Left lobe of liver (tissue), 2 donors: ENCODE measurements around the gene ANTXR1. TPM values are rescaled to one million over a fixed set of nuclear protein-coding genes. Genes with fewer than 3 reads are reported as not detected.

Experiments
- ATAC-seq: fragments of 200-7000 bp; cut with Tn5 transposase; one replicate; pipeline ENCODE4 v1.9.1; 2020; ENCODE audit warnings: mild to moderate bottlenecking, moderate library complexity
- DNase-seq: peaks from one replicate; pipeline ENCODE4 v3.0.0-alpha.2; 2020; ENCODE audit warnings: low spot score
- total RNA-seq: library from RNA; stranded (reverse); gene quantifications from one replicate; pipeline ENCODE4 v1.2.1, GENCODE V29; 2021
- donor health status: DM: no; HTN: no; CAD: no; lungs with moderate emphysema.
- donor health status: DM: no; HTN: yes; CAD: no.

ANTXR1 gene
- total RNA-seq, 1 donor from 2014 or later = 2.2 TPM

DNA sequence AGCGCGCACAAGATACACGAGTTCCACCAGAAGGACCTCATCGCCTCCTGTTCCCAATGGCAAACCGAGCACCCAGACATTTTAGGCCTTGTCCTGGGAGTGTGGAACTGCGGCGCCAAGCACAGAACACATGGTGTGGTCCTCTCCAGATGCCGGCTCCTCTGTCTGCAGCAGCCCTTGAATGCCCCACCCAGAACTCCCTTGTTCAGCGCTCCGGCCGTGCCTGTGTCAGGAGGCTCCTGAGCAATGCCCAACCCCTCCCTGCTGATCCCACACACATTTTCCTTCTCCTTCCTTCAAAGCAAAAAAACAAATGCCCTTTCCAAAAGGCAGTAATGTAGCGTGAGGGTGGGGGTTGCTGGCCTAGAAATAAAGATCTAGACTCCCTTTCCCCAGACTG is 284.2 kb downstream of the ANTXR1 start:
- no peak for ATAC-seq

DNA sequence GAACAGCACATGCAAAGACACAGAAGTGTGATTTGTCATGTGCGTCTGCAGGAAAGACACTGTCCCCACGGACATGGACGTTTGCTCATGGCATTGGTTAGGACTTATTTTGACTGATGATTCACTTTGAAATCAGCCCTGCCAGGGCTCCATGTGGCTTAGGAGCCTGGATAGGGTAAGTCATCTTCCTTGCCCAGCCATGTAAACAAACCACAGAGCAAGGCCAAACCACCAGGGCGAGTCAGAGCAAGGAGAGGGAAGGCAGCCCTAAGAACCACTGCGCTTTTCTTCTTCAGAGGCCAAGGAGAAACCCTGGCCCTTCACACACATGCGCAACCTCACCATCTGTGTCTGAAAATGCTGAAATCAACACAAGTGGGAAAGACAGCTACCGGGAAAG is 285.3 kb downstream of the ANTXR1 start:
- DNase-seq = no peak
- ATAC-seq = no peak

More for the DNA sequence above, 284.2 kb downstream of the ANTXR1 start:
- no peak for DNase-seq

GRCh38 chr2:69298862-69299261 is 285.9 kb downstream of the ANTXR1 start:
- no peak for ATAC-seq
- DNase-seq = no peak

Other genes with a start within 250 kb of the ANTXR1 start
- 6.1 TPM for gene BMP10, start 141.8 kb upstream of the ANTXR1 start, total RNA-seq
- not detected for gene GKN2, start 60.3 kb upstream of the ANTXR1 start, total RNA-seq
- gene GKN1, start 38.5 kb upstream of the ANTXR1 start, total RNA-seq = not detected